Coronary artery (tissue), 2 donors: ENCODE results near the gene VKORC1.
A peak's percentile ranks its signal among the peaks of the same experiment; 100 is the strongest.

Source experiments
- DNase-seq: peaks from one replicate; pipeline ENCODE4 v3.0.0-alpha.2; 2017; ENCODE audit warnings: low spot score
- H3K27ac ChIP-seq, 2 donors: fragments of 200-600 bp; sonication (generic); one replicate each; pipeline ENCODE4 v1.5.1; 2016 to 2019
- H3K4me3 ChIP-seq: fragments of 200-600 bp; sonication (generic); 2 replicates; pipeline ENCODE4 v1.5.1; 2016; ENCODE audit warnings: mild to moderate bottlenecking, moderate library complexity
- CTCF ChIP-seq: fragments of 200-600 bp; sonication (generic); IDR thresholded peaks from one replicate; pipeline ENCODE4 v1.5.1; 2019; ENCODE audit warnings: antibody characterized with exemption

The VKORC1 gene

GRCh38 chr16:31055613-31056012, 39.0 kb downstream of the VKORC1 start:
- H3K27ac ChIP-seq = no peak overlapping the region
- no peak for DNase-seq
- H3K4me3 ChIP-seq = no peak overlapping the region
- TF ChIP-seq CTCF = no peak

- no peak for TF ChIP-seq CTCF
- DNase-seq = no peak
- Histone ChIP-seq H3K27ac (peak overlapping the region in 1 of 2 donors; percentile 65), H3K4me3 (no peak overlapping the region)
Measured at GRCh38 chr16:31052114-31052513, 42.5 kb downstream of the VKORC1 start.

- no peak for DNase-seq
- no peak overlapping the region for H3K4me3 ChIP-seq
- no peak for TF ChIP-seq CTCF
- no peak overlapping the region for H3K27ac ChIP-seq
Measured at GRCh38 chr16:31050280-31051030, 44.1 kb downstream of the VKORC1 start.

GRCh38 chr16:31043898-31044481, 50.6 kb downstream of the VKORC1 start:
- H3K27ac ChIP-seq = no peak overlapping the region
- DNase-seq = no peak

GRCh38 chr16:31043352-31043751, 51.2 kb downstream of the VKORC1 start:
- TF ChIP-seq CTCF = no peak
- DNase-seq = no peak
- no peak overlapping the region for H3K27ac ChIP-seq
- H3K4me3 ChIP-seq = no peak overlapping the region

More at GRCh38 chr16:31043898-31044481, 50.6 kb downstream of the VKORC1 start:
- H3K4me3 ChIP-seq = no peak overlapping the region
- no peak for TF ChIP-seq CTCF

- H3K4me3 ChIP-seq = no peak overlapping the region
- no peak overlapping the region for H3K27ac ChIP-seq
- DNase-seq = no peak
- TF ChIP-seq CTCF = no peak
Measured at GRCh38 chr16:31042866-31043265, 51.7 kb downstream of the VKORC1 start.
